ENCODE data around the gene VTI1A.

Gene VTI1A

GRCh38 chr10:112761256-112761655 is 314.2 kb downstream of the VTI1A start:
- no peaks in the 10 kb centered on the region for H3K27me3 Mint-ChIP-seq
- no peaks in the 10 kb centered on the region for H3K9me3 Mint-ChIP-seq
- H3K36me3 Mint-ChIP-seq (ENCODE audit: low read depth), result peaks cover 14% of the 10 kb centered on the region
- H3K4me1 Mint-ChIP-seq (ENCODE audit: low read depth), result no peaks in the 10 kb centered on the region
- no peak overlapping the region for H3K4me3 Mint-ChIP-seq
- H3K27ac Mint-ChIP-seq, result no peak overlapping the region

GRCh38 chr10:112763916-112764520 is 317.0 kb downstream of the VTI1A start:
- H3K4me3 Mint-ChIP-seq, result no peak overlapping the region
- H3K36me3 Mint-ChIP-seq (ENCODE audit: low read depth), result peaks cover 9% of the 10 kb centered on the region
- H3K4me1 Mint-ChIP-seq (ENCODE audit: low read depth), result no peaks in the 10 kb centered on the region
- H3K27ac Mint-ChIP-seq, result no peak overlapping the region
- H3K27me3 Mint-ChIP-seq, result no peaks in the 10 kb centered on the region
- H3K9me3 Mint-ChIP-seq, result no peaks in the 10 kb centered on the region

- no peaks in the 10 kb centered on the region for H3K9me3 Mint-ChIP-seq
- no peaks in the 10 kb centered on the region for H3K27me3 Mint-ChIP-seq
- no peaks in the 10 kb centered on the region for H3K36me3 Mint-ChIP-seq (ENCODE audit: low read depth)
- no peaks in the 10 kb centered on the region for H3K4me1 Mint-ChIP-seq (ENCODE audit: low read depth)
- no peak overlapping the region for H3K4me3 Mint-ChIP-seq
- no peak overlapping the region for H3K27ac Mint-ChIP-seq
Measured at GRCh38 chr10:112765717-112766235, 318.8 kb downstream of the VTI1A start.

- H3K27me3 Mint-ChIP-seq, result no peaks in the 10 kb centered on the region
- H3K4me3 Mint-ChIP-seq, result no peak overlapping the region
- H3K4me1 Mint-ChIP-seq (ENCODE audit: low read depth), result no peaks in the 10 kb centered on the region
- peaks cover 4% of the 10 kb centered on the region for H3K36me3 Mint-ChIP-seq (ENCODE audit: low read depth)
- H3K9me3 Mint-ChIP-seq, result no peaks in the 10 kb centered on the region
- H3K27ac Mint-ChIP-seq, result no peak overlapping the region
Measured at GRCh38 chr10:112766636-112767035, 319.6 kb downstream of the VTI1A start.

- H3K27ac Mint-ChIP-seq, result no peak overlapping the region
- no peaks in the 10 kb centered on the region for H3K4me1 Mint-ChIP-seq (ENCODE audit: low read depth)
- peaks cover 4% of the 10 kb centered on the region for H3K36me3 Mint-ChIP-seq (ENCODE audit: low read depth)
- H3K9me3 Mint-ChIP-seq, result no peaks in the 10 kb centered on the region
- no peak overlapping the region for H3K4me3 Mint-ChIP-seq
- H3K27me3 Mint-ChIP-seq, result no peaks in the 10 kb centered on the region
Measured at GRCh38 chr10:112767156-112767555, 320.1 kb downstream of the VTI1A start.

GRCh38 chr10:112768121-112768520 is 321.1 kb downstream of the VTI1A start:
- H3K9me3 Mint-ChIP-seq, result no peaks in the 10 kb centered on the region
- no peak overlapping the region for H3K27ac Mint-ChIP-seq
- H3K4me3 Mint-ChIP-seq, result no peak overlapping the region
- H3K36me3 Mint-ChIP-seq (ENCODE audit: low read depth), result peaks cover 8% of the 10 kb centered on the region
- no peaks in the 10 kb centered on the region for H3K27me3 Mint-ChIP-seq
- no peaks in the 10 kb centered on the region for H3K4me1 Mint-ChIP-seq (ENCODE audit: low read depth)

GRCh38 chr10:112769081-112769480 is 322.1 kb downstream of the VTI1A start:
- H3K9me3 Mint-ChIP-seq, result no peaks in the 10 kb centered on the region
- H3K4me3 Mint-ChIP-seq, result no peak overlapping the region

GRCh38 chr10:112769611-112770370 is 322.8 kb downstream of the VTI1A start:
- no peak overlapping the region for H3K27ac Mint-ChIP-seq
- H3K4me3 Mint-ChIP-seq, result no peak overlapping the region
- H3K9me3 Mint-ChIP-seq, result no peaks in the 10 kb centered on the region
- H3K27me3 Mint-ChIP-seq, result no peaks in the 10 kb centered on the region
- peaks cover 8% of the 10 kb centered on the region for H3K36me3 Mint-ChIP-seq (ENCODE audit: low read depth)
- no peaks in the 10 kb centered on the region for H3K4me1 Mint-ChIP-seq (ENCODE audit: low read depth)

More at GRCh38 chr10:112769081-112769480, 322.1 kb downstream of the VTI1A start:
- Mint-ChIP-seq H3K36me3 (ENCODE audit: low read depth) (peaks cover 8% of the 10 kb centered on the region), H3K27me3 (no peaks in the 10 kb centered on the region), H3K27ac (no peak overlapping the region), H3K4me1 (ENCODE audit: low read depth) (no peaks in the 10 kb centered on the region)

GRCh38 chr10:112771733-112772132 is 324.7 kb downstream of the VTI1A start:
- Mint-ChIP-seq H3K4me3 (no peak overlapping the region), H3K9me3 (no peaks in the 10 kb centered on the region), H3K27ac (no peak overlapping the region), H3K4me1 (ENCODE audit: low read depth) (no peaks in the 10 kb centered on the region), H3K27me3 (no peaks in the 10 kb centered on the region), H3K36me3 (ENCODE audit: low read depth) (peaks cover 8% of the 10 kb centered on the region)

GRCh38 chr10:112773783-112774182 is 326.8 kb downstream of the VTI1A start:
- no peak overlapping the region for H3K27ac Mint-ChIP-seq
- no peaks in the 10 kb centered on the region for H3K27me3 Mint-ChIP-seq
- H3K36me3 Mint-ChIP-seq (ENCODE audit: low read depth), result peaks cover 8% of the 10 kb centered on the region
- no peak overlapping the region for H3K4me3 Mint-ChIP-seq
- no peaks in the 10 kb centered on the region for H3K4me1 Mint-ChIP-seq (ENCODE audit: low read depth)
- H3K9me3 Mint-ChIP-seq, result no peaks in the 10 kb centered on the region

GRCh38 chr10:112774210-112774609 is 327.2 kb downstream of the VTI1A start:
- H3K27me3 Mint-ChIP-seq, result no peaks in the 10 kb centered on the region
- no peak overlapping the region for H3K4me3 Mint-ChIP-seq
- H3K9me3 Mint-ChIP-seq, result no peaks in the 10 kb centered on the region
- H3K27ac Mint-ChIP-seq, result no peak overlapping the region
- peaks cover 8% of the 10 kb centered on the region for H3K36me3 Mint-ChIP-seq (ENCODE audit: low read depth)
- H3K4me1 Mint-ChIP-seq (ENCODE audit: low read depth), result no peaks in the 10 kb centered on the region

GRCh38 chr10:112774798-112775197 is 327.8 kb downstream of the VTI1A start:
- Mint-ChIP-seq H3K4me1 (ENCODE audit: low read depth) (no peaks in the 10 kb centered on the region), H3K9me3 (no peaks in the 10 kb centered on the region), H3K36me3 (ENCODE audit: low read depth) (peaks cover 8% of the 10 kb centered on the region), H3K27me3 (no peaks in the 10 kb centered on the region), H3K27ac (no peak overlapping the region), H3K4me3 (no peak overlapping the region)

GRCh38 chr10:112775381-112775780 is 328.4 kb downstream of the VTI1A start:
- peaks cover 8% of the 10 kb centered on the region for H3K36me3 Mint-ChIP-seq (ENCODE audit: low read depth)
- H3K27ac Mint-ChIP-seq, result no peak overlapping the region
- no peaks in the 10 kb centered on the region for H3K9me3 Mint-ChIP-seq

GRCh38 chr10:112775892-112776674 is 329.1 kb downstream of the VTI1A start:
- no peaks in the 10 kb centered on the region for H3K27me3 Mint-ChIP-seq
- H3K36me3 Mint-ChIP-seq (ENCODE audit: low read depth), result peaks cover 5% of the 10 kb centered on the region
- H3K9me3 Mint-ChIP-seq, result no peaks in the 10 kb centered on the region
- H3K27ac Mint-ChIP-seq, result no peak overlapping the region
- H3K4me3 Mint-ChIP-seq, result no peak overlapping the region
- H3K4me1 Mint-ChIP-seq (ENCODE audit: low read depth), result no peaks in the 10 kb centered on the region

More at GRCh38 chr10:112775381-112775780, 328.4 kb downstream of the VTI1A start:
- H3K4me1 Mint-ChIP-seq (ENCODE audit: low read depth), result no peaks in the 10 kb centered on the region
- no peak overlapping the region for H3K4me3 Mint-ChIP-seq
- no peaks in the 10 kb centered on the region for H3K27me3 Mint-ChIP-seq

GRCh38 chr10:112778579-112778978 is 331.6 kb downstream of the VTI1A start:
- peaks cover 12% of the 10 kb centered on the region for H3K36me3 Mint-ChIP-seq (ENCODE audit: low read depth)
- H3K4me3 Mint-ChIP-seq, result no peak overlapping the region
- H3K9me3 Mint-ChIP-seq, result no peaks in the 10 kb centered on the region
- H3K27ac Mint-ChIP-seq, result no peak overlapping the region
- no peaks in the 10 kb centered on the region for H3K27me3 Mint-ChIP-seq
- H3K4me1 Mint-ChIP-seq (ENCODE audit: low read depth), result no peaks in the 10 kb centered on the region

Data from stimulated activated naive CD8-positive, alpha-beta T cell treated with anti-CD3 and anti-CD28 coated beads, Interleukin-15, Interleukin-2, amounts not matched to agents 100 ng/mL and 50 ng/mL, for 24 hours (primary cell).